ENCODE measurements around the gene RHBDD2. TPM values are rescaled to one million over a fixed set of nuclear protein-coding genes. Genes with fewer than 3 reads are reported as not detected.
"Not testable (repeated sequence)": the region's sequence is repeated elsewhere in the genome, so short reads cannot be mapped to it uniquely, and the experiment has no call there.

The RHBDD2 gene
- total RNA-seq, 4 donors from 2014 or later, result 21.6 to 30.2 (median 25.6) TPM

GRCh38 chr7:75887669-75888369 is 9.0 kb downstream of the RHBDD2 start:
- peaks cover 0 to 17% (median 0%) of the 10 kb centered on the region in 3 donors for H3K4me1 ChIP-seq
- peaks cover 0 to 62% of the 10 kb centered on the region in 2 donors for H3K36me3 ChIP-seq
- H3K27me3 ChIP-seq, result no peaks in the 10 kb centered on the region
- H3K4me3 ChIP-seq, result no peak overlapping the region
- no peaks in the 10 kb centered on the region for H3K9me3 ChIP-seq
- ATAC-seq, result no peak
- TF ChIP-seq CTCF (IDR thresholded peaks at IDR 0.05) (no peak), EP300 (IDR thresholded peaks at IDR 0.05) (no peak), POLR2A (IDR thresholded peaks at IDR 0.05) (no peak), POLR2AphosphoS5 (IDR thresholded peaks at IDR 0.05) (no peak)
- 93 to 94% methylated on average over 4 to 6 of the region's 13 CpGs for WGBS, 2 donors (ENCODE audit: low coverage in 1 of 2)
- H3K27ac ChIP-seq, result no peak overlapping the region

GRCh38 chr7:75888464-75889222 is 9.8 kb downstream of the RHBDD2 start:
- TF ChIP-seq POLR2A (IDR thresholded peaks at IDR 0.05) (no peak), CTCF (IDR thresholded peaks at IDR 0.05) (no peak), POLR2AphosphoS5 (IDR thresholded peaks at IDR 0.05) (no peak), EP300 (IDR thresholded peaks at IDR 0.05) (no peak)
- no peak overlapping the region for H3K4me3 ChIP-seq
- H3K27me3 ChIP-seq, result no peaks in the 10 kb centered on the region
- no peak overlapping the region for H3K27ac ChIP-seq
- no peak for ATAC-seq
- peaks cover 0 to 17% (median 0%) of the 10 kb centered on the region in 3 donors for H3K4me1 ChIP-seq
- 76% methylated on average over 3 of the region's 23 CpGs; no CpG with 5 or more reads in 1 of the 2 donors for WGBS, 2 donors (ENCODE audit: low coverage in 1 of 2)
- H3K9me3 ChIP-seq, result no peaks in the 10 kb centered on the region
- peaks cover 0 to 54% of the 10 kb centered on the region in 2 donors for H3K36me3 ChIP-seq

GRCh38 chr7:75889223-75889825 is 10.5 kb downstream of the RHBDD2 start:
- no peak for TF ChIP-seq CTCF (IDR thresholded peaks at IDR 0.05)
- no peak for TF ChIP-seq EP300 (IDR thresholded peaks at IDR 0.05)
- TF ChIP-seq POLR2A (IDR thresholded peaks at IDR 0.05), result no peak
- TF ChIP-seq POLR2AphosphoS5 (IDR thresholded peaks at IDR 0.05), result no peak
- Histone ChIP-seq H3K36me3 (peaks cover 0 to 47% of the 10 kb centered on the region in 2 donors), H3K27ac (no peak overlapping the region), H3K27me3 (no peaks in the 10 kb centered on the region), H3K9me3 (no peaks in the 10 kb centered on the region), H3K4me1 (peaks cover 0 to 17% (median 0%) of the 10 kb centered on the region in 3 donors), H3K4me3 (no peak overlapping the region)
- no peak for ATAC-seq
- 89% methylated on average over 1 of the region's 11 CpGs; no CpG with 5 or more reads in 1 of the 2 donors for WGBS, 2 donors (ENCODE audit: low coverage in 1 of 2)

GRCh38 chr7:75889826-75890225 is 11.0 kb downstream of the RHBDD2 start:
- Histone ChIP-seq H3K36me3 (peaks cover 0 to 42% of the 10 kb centered on the region in 2 donors), H3K4me1 (peaks cover 0 to 17% (median 0%) of the 10 kb centered on the region in 3 donors), H3K9me3 (no peaks in the 10 kb centered on the region), H3K27ac (no peak overlapping the region), H3K4me3 (no peak overlapping the region), H3K27me3 (no peaks in the 10 kb centered on the region)
- TF ChIP-seq POLR2AphosphoS5 (IDR thresholded peaks at IDR 0.05) (no peak), POLR2A (IDR thresholded peaks at IDR 0.05) (no peak)
- no peak for ATAC-seq
- 61 to 93% methylated on average over 4 to 9 of the region's 11 CpGs for WGBS, 2 donors (ENCODE audit: low coverage in 1 of 2)

GRCh38 chr7:75891237-75891636 is 12.4 kb downstream of the RHBDD2 start:
- H3K27me3 ChIP-seq, H3K27ac ChIP-seq, H3K9me3 ChIP-seq, H3K4me3 ChIP-seq, ATAC-seq: not testable (repeated sequence)
- H3K4me1 ChIP-seq, result peaks cover 0 to 17% (median 0%) of the 10 kb centered on the region in 3 donors
- WGBS, 2 donors (ENCODE audit: low coverage in 1 of 2), result 70 to 82% methylated on average over 6 to 7 of the region's 7 CpGs
- peaks cover 0 to 28% of the 10 kb centered on the region in 2 donors for H3K36me3 ChIP-seq

Data from gastroesophageal sphincter (tissue), 4 donors.